Panc1 (cell line): ENCODE data around the gene PCED1B. TPM values are rescaled to one million over a fixed set of nuclear protein-coding genes. Genes with fewer than 3 reads are reported as not detected.

Experiments used
- ATAC-seq: fragments of 200-7000 bp; cut with Tn5 transposase; 2 replicates; pipeline ENCODE4 v1.9.1; 2020; ENCODE audit warnings: mild to moderate bottlenecking, moderate library complexity
- BruUV-seq: library from RNA; stranded (reverse); fragments of 400-500 nt; replicated peaks from 2 replicates; lab custom pipeline; 2021; lab: Mats Ljungman, UMichigan
- CTCF ChIA-PET: fragments of 300-600 bp; sonication (Branson Sonifier 250); formaldehyde crosslinking; loops from one replicate; lab custom pipeline; 2022; ENCODE audit warnings: antibody characterized with exemption; lab: Charles Lee
- POLR2A ChIA-PET: fragments of 300-600 bp; sonication (Branson Sonifier 250); formaldehyde crosslinking; loops from one replicate; lab custom pipeline; 2022; ENCODE audit warnings: antibody characterized with exemption; lab: Charles Lee
- DNase-seq: peaks from one replicate; pipeline ENCODE4 v3.0.0-alpha.2; 2010; ENCODE audit warnings: low read depth, low spot score
- H3K27ac ChIP-seq: 2 replicates; pipeline ENCODE4 v1.5.1; 2011; ENCODE audit warnings: mild to moderate bottlenecking, low read length, inconsistent platforms
- H3K27me3 ChIP-seq: fragments of 200-500 bp; sonication (Bioruptor generic); 2 replicates; pipeline ENCODE4 v1.6.0; 2014; ENCODE audit warnings: low read length, inconsistent platforms; ENCODE audit not compliant: control insufficient read depth, insufficient read depth
- H3K36me3 ChIP-seq: fragments of 200-500 bp; sonication (Bioruptor generic); 2 replicates; pipeline ENCODE4 v1.5.1; 2014; ENCODE audit warnings: inconsistent platforms, mild to moderate bottlenecking, low read length, moderate library complexity; ENCODE audit not compliant: control insufficient read depth, insufficient read depth
- H3K4me1 ChIP-seq: 2 replicates; pipeline ENCODE4 v1.5.1; 2011; ENCODE audit warnings: inconsistent platforms, mild to moderate bottlenecking, low read length, moderate library complexity; ENCODE audit not compliant: control insufficient read depth, insufficient read depth
- H3K4me3 ChIP-seq, 2 experiments: 2 replicates each; pipeline ENCODE4 v1.5.1; 2011 to 2012; ENCODE audit warnings: low read depth in 2 of 2, low read length in 2 of 2, mild to moderate bottlenecking in 2 of 2, inconsistent platforms in 1 of 2, moderate library complexity in 1 of 2
- H3K9me3 ChIP-seq: fragments of 200-500 bp; sonication (Bioruptor generic); 2 replicates; pipeline ENCODE4 v1.5.1; 2014; ENCODE audit warnings: low read depth, mild to moderate bottlenecking, inconsistent platforms, low read length, moderate library complexity; ENCODE audit not compliant: control insufficient read depth, insufficient read depth
- CTCF ChIP-seq: fragments of 450-650 bp; IDR thresholded peaks from 2 replicates; pipeline ENCODE4 v1.5.1; 2017; ENCODE audit warnings: mild to moderate bottlenecking
- POLR2AphosphoS5 ChIP-seq: IDR thresholded peaks from 2 replicates; pipeline ENCODE4 v1.6.1; 2012; ENCODE audit warnings: mild to moderate bottlenecking, low read depth, low read length, moderate library complexity
- REST ChIP-seq, 2 experiments: IDR thresholded peaks; 2 replicates each; pipeline ENCODE4 v1.6.1; 2011 to 2012; ENCODE audit warnings: low read depth in 2 of 2, control low read depth in 1 of 2, low read length in 1 of 2, mild to moderate bottlenecking in 1 of 2, moderate library complexity in 1 of 2; ENCODE audit not compliant: insufficient read depth in 1 of 2
- SIN3A ChIP-seq: IDR thresholded peaks from 2 replicates; pipeline ENCODE4 v1.6.1; 2012; ENCODE audit warnings: low read depth, mild to moderate bottlenecking, low read length, moderate library complexity, borderline replicate concordance; ENCODE audit not compliant: insufficient read depth
- TCF7L2 ChIP-seq: IDR thresholded peaks from 2 replicates; pipeline ENCODE4 v1.6.1; 2011; ENCODE audit warnings: mild to moderate bottlenecking, low read depth, low read length, inconsistent platforms
- in situ Hi-C: cut with HindIII; loops from 2 replicates; pipeline ENCODE4 v1.10.0; 2016; ENCODE audit warnings: low sequenced_read_pairs, low pct_unique_long_range_greater_than_20kb
- intact Hi-C: fragments of 100-400 bp; cut with micrococcal nuclease; formaldehyde crosslinking; loops from one replicate; pipeline ENCODE4 v1.10.0; 2022; ENCODE audit not compliant: unreplicated experiment
- total RNA-seq: library from RNA; stranded (reverse); gene quantifications from one replicate; pipeline ENCODE4 v1.2.1, GENCODE V29; 2021; ENCODE audit not compliant: unreplicated experiment

Gene PCED1B
- total RNA-seq, 1 experiment from 2014 or later: 0.82 TPM

DNA sequence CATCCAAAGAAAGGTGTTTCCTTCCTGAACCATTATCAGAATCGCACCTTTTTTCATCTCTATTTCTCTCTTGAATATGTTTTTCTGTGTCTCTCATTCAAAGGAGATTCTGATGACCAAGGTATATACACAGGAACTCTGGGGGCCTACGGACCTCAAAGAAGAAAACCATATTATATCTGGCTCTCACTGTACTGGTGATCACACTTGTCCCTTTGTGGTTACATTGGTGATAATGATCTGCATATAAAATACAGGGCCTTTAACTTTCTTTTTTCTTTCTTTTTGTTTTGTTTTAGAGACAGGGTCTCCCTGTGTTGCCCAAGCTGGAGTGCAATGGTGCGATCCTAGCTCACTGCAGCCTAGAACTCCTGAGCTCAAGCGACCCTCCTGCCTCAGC lies 185.5 kb downstream of the PCED1B start:
- Histone ChIP-seq H3K4me3 (no peak overlapping the region), H3K27me3 (no peaks in the 10 kb centered on the region), H3K36me3 (no peaks in the 10 kb centered on the region), H3K9me3 (no peaks in the 10 kb centered on the region), H3K4me1 (no peaks in the 10 kb centered on the region), H3K27ac (no peak overlapping the region)
- TF ChIP-seq TCF7L2 (no peak), SIN3A (no peak)
- DNase-seq: no peak
- ChIA-PET POLR2A (no interaction called here), CTCF (no interaction called here)
- intact Hi-C loops (no loop called here), in situ Hi-C loops (no loop called here)
- no peak for ATAC-seq
- no TSS peak for BruUV-seq

GRCh38 chr12:47265391-47265790 lies 186.0 kb downstream of the PCED1B start:
- H3K9me3 ChIP-seq: no peaks in the 10 kb centered on the region
- no peak overlapping the region for H3K4me3 ChIP-seq
- in situ Hi-C loops (no loop called here), intact Hi-C loops (no loop called here)
- H3K27me3 ChIP-seq: no peaks in the 10 kb centered on the region
- TF ChIP-seq SIN3A (no peak), CTCF (no peak)
- H3K4me1 ChIP-seq: no peaks in the 10 kb centered on the region
- no peaks in the 10 kb centered on the region for H3K36me3 ChIP-seq
- ATAC-seq: no peak
- no peak overlapping the region for H3K27ac ChIP-seq
- CTCF ChIA-PET: no interaction called here
- no TSS peak for BruUV-seq
- POLR2A ChIA-PET: no interaction called here
- no peak for DNase-seq

GRCh38 chr12:47267571-47267970 lies 188.2 kb downstream of the PCED1B start:
- H3K27ac ChIP-seq: no peak overlapping the region

DNA sequence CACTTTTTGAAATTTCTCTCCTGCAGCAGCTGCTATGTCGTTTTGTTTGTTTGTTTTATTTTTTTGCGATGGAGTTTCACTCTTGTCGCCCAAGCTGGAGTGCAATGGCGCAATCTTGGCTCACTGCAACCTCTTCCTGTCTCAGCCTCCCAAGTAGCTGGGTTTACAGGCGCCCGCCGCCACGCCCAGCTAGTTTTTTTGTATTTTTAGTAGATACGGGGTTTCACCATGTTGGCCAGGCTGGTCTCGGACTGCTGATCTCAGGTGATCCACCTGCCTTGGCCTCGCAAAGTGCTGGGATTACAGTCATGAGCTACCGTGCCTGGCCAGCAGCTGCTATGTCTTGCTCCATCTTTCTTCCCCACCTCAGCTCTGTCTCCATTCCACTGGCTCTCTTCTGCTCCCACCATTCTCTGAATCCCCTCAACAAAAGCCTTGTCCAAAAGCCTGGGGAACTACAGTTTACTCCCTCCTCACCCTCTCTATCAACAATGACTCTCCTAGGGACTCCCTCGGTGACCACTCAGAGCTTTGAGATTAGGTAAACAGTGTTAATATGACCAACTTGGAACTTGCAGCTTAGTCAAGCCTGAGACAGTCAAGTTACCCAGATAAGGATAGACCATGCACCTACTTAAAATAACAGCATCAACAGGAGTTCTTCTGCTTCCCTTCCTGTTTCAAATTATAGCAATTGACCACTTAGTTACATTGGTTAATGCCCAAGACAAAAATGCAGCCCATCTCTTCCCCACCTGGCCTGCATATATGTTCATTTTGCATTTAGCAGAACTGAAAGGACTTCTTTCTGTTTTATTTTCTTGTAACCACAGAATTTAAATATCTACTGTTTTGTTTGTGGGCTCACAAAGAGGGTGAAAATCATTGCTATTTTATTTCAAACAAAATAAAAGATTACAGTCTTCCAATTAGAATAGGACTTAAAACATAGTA lies 189.4 kb downstream of the PCED1B start:
- peaks cover 6% of the 10 kb centered on the region; the same call in 1 of the 2 replicates for H3K4me1 ChIP-seq
- H3K36me3 ChIP-seq: no peaks in the 10 kb centered on the region
- no peaks in the 10 kb centered on the region for H3K9me3 ChIP-seq
- intact Hi-C loops: no loop called here
- ATAC-seq (no peak), DNase-seq (no peak)
- ChIA-PET POLR2A (no interaction called here), CTCF (no interaction called here)
- H3K4me3 ChIP-seq: no peak overlapping the region
- TF ChIP-seq CTCF: no peak
- TF ChIP-seq REST (IDR thresholded peaks at IDR 0.05; ENCODE audit: insufficient read depth in 1 of 2, low read depth in 2 of 2, low read length in 1 of 2): no peak
- TF ChIP-seq POLR2AphosphoS5: no peak
- TF ChIP-seq TCF7L2: no peak
- TF ChIP-seq SIN3A: no peak
- H3K27ac ChIP-seq: no peak overlapping the region
- BruUV-seq: no TSS peak
- no peaks in the 10 kb centered on the region for H3K27me3 ChIP-seq
- in situ Hi-C loops: no loop called here

More at GRCh38 chr12:47267571-47267970, 188.2 kb downstream of the PCED1B start:
- no peaks in the 10 kb centered on the region for H3K36me3 ChIP-seq
- in situ Hi-C loops: no loop called here
- ChIA-PET CTCF (no interaction called here), POLR2A (no interaction called here)
- DNase-seq (no peak), ATAC-seq (no peak)
- no peak for TF ChIP-seq POLR2AphosphoS5
- BruUV-seq: no TSS peak
- H3K4me3 ChIP-seq: no peak overlapping the region
- H3K4me1 ChIP-seq: peaks cover 6% of the 10 kb centered on the region; the same call in 1 of the 2 replicates
- no peaks in the 10 kb centered on the region for H3K9me3 ChIP-seq
- H3K27me3 ChIP-seq: no peaks in the 10 kb centered on the region
- intact Hi-C loops: no loop called here
